ENCODE data around the gene USP22. TPM values are rescaled to one million over a fixed set of nuclear protein-coding genes. Genes with fewer than 3 reads are reported as not detected.

The USP22 gene
- total RNA-seq, 1 donor from 2014 or later: 235 TPM

GRCh38 chr17:21015564-21015963 is 27.2 kb downstream of the USP22 start:
- no peak overlapping the region for H3K4me3 ChIP-seq (ENCODE audit: low read depth, low read length)
- H3K36me3 ChIP-seq (ENCODE audit: control insufficient read depth, insufficient read depth, low read length): peaks cover 12% of the 10 kb centered on the region
- TF ChIP-seq CTCF (IDR thresholded peaks at IDR 0.05; ENCODE audit: insufficient read depth, low read length, poor library complexity, severe bottlenecking): no peak
- H3K27me3 ChIP-seq (ENCODE audit: control insufficient read depth, insufficient read depth, low read length): no peaks in the 10 kb centered on the region
- DNase-seq (ENCODE audit: low read depth): no peak

- Histone ChIP-seq H3K4me3 (ENCODE audit: low read depth, low read length) (no peak overlapping the region), H3K27me3 (ENCODE audit: control insufficient read depth, insufficient read depth, low read length) (no peaks in the 10 kb centered on the region), H3K36me3 (ENCODE audit: control insufficient read depth, insufficient read depth, low read length) (peaks cover 12% of the 10 kb centered on the region)
- no peak for DNase-seq (ENCODE audit: low read depth)
- no peak for TF ChIP-seq CTCF (IDR thresholded peaks at IDR 0.05; ENCODE audit: insufficient read depth, low read length, poor library complexity, severe bottlenecking)
Observed at GRCh38 chr17:21014498-21014897, 28.3 kb downstream of the USP22 start.

GRCh38 chr17:21013983-21014382 is 28.8 kb downstream of the USP22 start:
- Histone ChIP-seq H3K4me3 (ENCODE audit: low read depth, low read length) (no peak overlapping the region), H3K36me3 (ENCODE audit: control insufficient read depth, insufficient read depth, low read length) (peaks cover 13% of the 10 kb centered on the region), H3K27me3 (ENCODE audit: control insufficient read depth, insufficient read depth, low read length) (no peaks in the 10 kb centered on the region)
- TF ChIP-seq CTCF (IDR thresholded peaks at IDR 0.05; ENCODE audit: insufficient read depth, low read length, poor library complexity, severe bottlenecking): no peak
- no peak for DNase-seq (ENCODE audit: low read depth)

GRCh38 chr17:21012736-21013135 is 30.1 kb downstream of the USP22 start:
- no peak for TF ChIP-seq CTCF (IDR thresholded peaks at IDR 0.05; ENCODE audit: insufficient read depth, low read length, poor library complexity, severe bottlenecking)
- DNase-seq (ENCODE audit: low read depth): no peak
- peaks cover 9% of the 10 kb centered on the region for H3K36me3 ChIP-seq (ENCODE audit: control insufficient read depth, insufficient read depth, low read length)
- H3K27me3 ChIP-seq (ENCODE audit: control insufficient read depth, insufficient read depth, low read length): no peaks in the 10 kb centered on the region
- H3K4me3 ChIP-seq (ENCODE audit: low read depth, low read length): no peak overlapping the region

- no peak overlapping the region for H3K4me3 ChIP-seq (ENCODE audit: low read depth, low read length)
- H3K27me3 ChIP-seq (ENCODE audit: control insufficient read depth, insufficient read depth, low read length): no peaks in the 10 kb centered on the region
- TF ChIP-seq CTCF (IDR thresholded peaks at IDR 0.05; ENCODE audit: insufficient read depth, low read length, poor library complexity, severe bottlenecking): no peak
- no peak for DNase-seq (ENCODE audit: low read depth)
- H3K36me3 ChIP-seq (ENCODE audit: control insufficient read depth, insufficient read depth, low read length): peaks cover 8% of the 10 kb centered on the region
Observed at GRCh38 chr17:21010705-21011596, 31.9 kb downstream of the USP22 start.

Measured in kidney epithelial cell (primary cell).